Testis (tissue), 3 donors: ENCODE measurements around the gene COQ9. TPM values are rescaled to one million over a fixed set of nuclear protein-coding genes. Genes with fewer than 3 reads are reported as not detected.

ENCODE experiments used
- DNase-seq: peaks from one replicate; pipeline ENCODE4 v3.0.0-alpha.2; 2019
- H3K27ac ChIP-seq, 2 donors: fragments of 200-600 bp; sonication (generic); one replicate each; pipeline ENCODE4 v1.5.1; 2019
- H3K27me3 ChIP-seq: fragments of 200-600 bp; sonication (generic); one replicate; pipeline ENCODE4 v1.5.1; 2019
- H3K36me3 ChIP-seq: fragments of 200-600 bp; sonication (generic); one replicate; pipeline ENCODE4 v1.5.1; 2017; ENCODE audit warnings: low read depth; ENCODE audit errors: missing control alignments
- H3K4me1 ChIP-seq: fragments of 200-600 bp; sonication (generic); one replicate; pipeline ENCODE4 v1.5.1; 2019
- H3K4me3 ChIP-seq, 2 donors: fragments of 200-600 bp; sonication (generic); one replicate each; pipeline ENCODE4 v1.5.1; 2017 to 2019
- H3K9me3 ChIP-seq: fragments of 200-600 bp; sonication (generic); one replicate; pipeline ENCODE4 v1.5.1; 2017
- POLR2A ChIP-seq: fragments of 450-650 bp; IDR thresholded peaks from one replicate; pipeline ENCODE4 v1.6.1; 2017; ENCODE audit warnings: antibody characterized with exemption, mild to moderate bottlenecking, moderate library complexity
- WGBS, 2 donors: methylation state at CpG; one replicate each; pipeline ENCODE4 v1.1.5; 2018; 5-methylcytosine and 5-hydroxymethylcytosine counted together
- intact Hi-C: fragments of 100-400 bp; cut with DNase I; formaldehyde crosslinking; loops from one replicate; pipeline ENCODE4 v1.15.1; 2023; ENCODE audit warnings: low total_unique reads
- polyA plus RNA-seq: library from polyadenylated mRNA; stranded (reverse); fragments of 350-450 nt; fragmentation: Illumina TruSeq; extraction: RNeasy Lipid Tissue Mini Kit (QIAGEN cat#74804); gene quantifications from one replicate; pipeline ENCODE4 v1.2.3, GENCODE V29; 2014; ENCODE audit warnings: low read depth, low replicate concordance; ENCODE audit not compliant: insufficient read depth
- total RNA-seq, 2 donors: library from RNA; depleted of rRNA; stranded (reverse); fragments of >200 nt; gene quantifications; one replicate each; pipeline ENCODE4 v1.2.3, GENCODE V29; 2016
- TF ChIP-seq, protein P1 (sequence below), 3 experiments: fragments of 450-650 bp in 2 of 3; fragments of 200-600 bp in 1 of 3; sonication (generic) in 1 of 3; IDR thresholded peaks; one replicate each; pipeline ENCODE4 v1.5.1; 2016 to 2019; ENCODE audit warnings: antibody characterized with exemption in 3 of 3, mild to moderate bottlenecking in 2 of 3, moderate library complexity in 1 of 3

The COQ9 gene
- total and polyA plus RNA-seq, 3 donors from 2014 or later = 74.1 to 93.5 (median 77.1) TPM

GRCh38 chr16:57482845-57483545 is 35.7 kb downstream of the COQ9 start:
- no peak for DNase-seq
- Histone ChIP-seq H3K4me3 (no peak overlapping the region), H3K4me1 (peaks cover 37% of the 10 kb centered on the region), H3K27me3 (no peaks in the 10 kb centered on the region), H3K36me3 (no peaks in the 10 kb centered on the region), H3K9me3 (no peaks in the 10 kb centered on the region), H3K27ac (no peak overlapping the region)
- TF ChIP-seq POLR2A = no peak
- TF ChIP-seq, protein P1, sequence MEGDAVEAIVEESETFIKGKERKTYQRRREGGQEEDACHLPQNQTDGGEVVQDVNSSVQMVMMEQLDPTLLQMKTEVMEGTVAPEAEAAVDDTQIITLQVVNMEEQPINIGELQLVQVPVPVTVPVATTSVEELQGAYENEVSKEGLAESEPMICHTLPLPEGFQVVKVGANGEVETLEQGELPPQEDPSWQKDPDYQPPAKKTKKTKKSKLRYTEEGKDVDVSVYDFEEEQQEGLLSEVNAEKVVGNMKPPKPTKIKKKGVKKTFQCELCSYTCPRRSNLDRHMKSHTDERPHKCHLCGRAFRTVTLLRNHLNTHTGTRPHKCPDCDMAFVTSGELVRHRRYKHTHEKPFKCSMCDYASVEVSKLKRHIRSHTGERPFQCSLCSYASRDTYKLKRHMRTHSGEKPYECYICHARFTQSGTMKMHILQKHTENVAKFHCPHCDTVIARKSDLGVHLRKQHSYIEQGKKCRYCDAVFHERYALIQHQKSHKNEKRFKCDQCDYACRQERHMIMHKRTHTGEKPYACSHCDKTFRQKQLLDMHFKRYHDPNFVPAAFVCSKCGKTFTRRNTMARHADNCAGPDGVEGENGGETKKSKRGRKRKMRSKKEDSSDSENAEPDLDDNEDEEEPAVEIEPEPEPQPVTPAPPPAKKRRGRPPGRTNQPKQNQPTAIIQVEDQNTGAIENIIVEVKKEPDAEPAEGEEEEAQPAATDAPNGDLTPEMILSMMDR (IDR thresholded peaks at IDR 0.05) = no peak
- 74 to 92% methylated on average over 10 to 13 of the region's 14 CpGs for WGBS, 2 donors
- intact Hi-C loops = no loop called here

DNA sequence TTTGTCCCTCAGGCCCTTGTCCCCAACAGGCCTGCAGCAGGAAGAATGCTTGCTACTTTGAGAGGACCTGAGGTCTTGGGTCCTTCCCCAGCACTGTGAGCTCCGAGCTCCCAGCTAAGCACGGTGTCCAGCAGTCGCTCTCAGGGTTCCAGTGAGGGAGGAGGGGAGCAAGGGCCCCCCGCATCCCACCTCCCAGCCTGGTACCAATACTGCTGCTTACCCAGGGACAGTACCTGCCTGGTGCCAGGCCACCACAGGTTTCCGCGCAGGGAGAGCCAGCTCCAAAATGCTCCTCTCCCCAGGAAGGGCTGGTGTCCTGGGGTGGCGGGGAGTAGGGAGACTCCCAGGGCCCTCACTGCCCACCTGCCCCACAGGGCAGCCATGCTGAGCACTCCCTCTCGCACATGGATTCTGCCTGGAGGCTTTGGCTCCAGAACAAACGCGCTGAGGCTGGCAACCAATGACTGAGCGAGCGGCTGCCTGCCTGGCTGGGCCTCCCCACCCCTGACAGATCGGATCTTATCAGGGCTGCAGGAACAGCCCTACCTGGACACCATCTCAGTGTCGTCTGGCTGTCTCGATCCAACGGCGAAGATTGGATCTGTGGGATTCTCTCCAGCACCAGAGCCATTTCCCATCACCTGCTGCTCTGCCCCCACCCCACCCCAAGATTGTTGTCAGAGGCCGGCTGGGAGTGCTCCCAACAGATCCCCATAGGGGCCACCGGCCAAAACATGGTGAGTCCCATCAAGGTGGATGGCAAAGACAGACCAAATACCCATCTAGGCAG is 36.6 kb downstream of the COQ9 start:
- Histone ChIP-seq H3K9me3 (no peaks in the 10 kb centered on the region), H3K27me3 (no peaks in the 10 kb centered on the region), H3K27ac (no peak overlapping the region), H3K36me3 (no peaks in the 10 kb centered on the region), H3K4me1 (peaks cover 31% of the 10 kb centered on the region), H3K4me3 (no peak overlapping the region)
- no peak for TF ChIP-seq POLR2A
- TF ChIP-seq, protein P1 (IDR thresholded peaks at IDR 0.05) = no peak
- WGBS, 2 donors = 76 to 93% methylated on average over 2 to 19 of the region's 19 CpGs
- DNase-seq = no peak
- intact Hi-C loops = no loop called here

GRCh38 chr16:57484515-57485005 is 37.3 kb downstream of the COQ9 start:
- no peak for TF ChIP-seq POLR2A
- TF ChIP-seq, protein P1 (IDR thresholded peaks at IDR 0.05) = no peak
- no peaks in the 10 kb centered on the region for H3K27me3 ChIP-seq
- DNase-seq = no peak
- peaks cover 25% of the 10 kb centered on the region for H3K4me1 ChIP-seq
- intact Hi-C loops = no loop called here
- 87 to 92% methylated on average over 8 of the region's 8 CpGs for WGBS, 2 donors
- H3K27ac ChIP-seq = no peak overlapping the region
- no peaks in the 10 kb centered on the region for H3K9me3 ChIP-seq
- no peaks in the 10 kb centered on the region for H3K36me3 ChIP-seq
- no peak overlapping the region for H3K4me3 ChIP-seq

- TF ChIP-seq, protein P1 (IDR thresholded peaks at IDR 0.05) = no peak
- no peak for TF ChIP-seq POLR2A
- H3K4me3 ChIP-seq = peak overlapping the region; percentile 65 to 72
- no peaks in the 10 kb centered on the region for H3K36me3 ChIP-seq
- H3K9me3 ChIP-seq = no peaks in the 10 kb centered on the region
- 16 to 58% methylated on average over 3 to 14 of the region's 14 CpGs for WGBS, 2 donors
- H3K4me1 ChIP-seq = peaks cover 17% of the 10 kb centered on the region
- DNase-seq = no peak
- H3K27ac ChIP-seq = peak overlapping the region; percentile 4 to 59
- no peaks in the 10 kb centered on the region for H3K27me3 ChIP-seq
- intact Hi-C loops = no loop called here
These were observed 38.0 kb downstream of the COQ9 start for GRCh38 chr16:57485091-57485915.
